ENCODE results near the gene KLK3.

Gene KLK3

DNA sequence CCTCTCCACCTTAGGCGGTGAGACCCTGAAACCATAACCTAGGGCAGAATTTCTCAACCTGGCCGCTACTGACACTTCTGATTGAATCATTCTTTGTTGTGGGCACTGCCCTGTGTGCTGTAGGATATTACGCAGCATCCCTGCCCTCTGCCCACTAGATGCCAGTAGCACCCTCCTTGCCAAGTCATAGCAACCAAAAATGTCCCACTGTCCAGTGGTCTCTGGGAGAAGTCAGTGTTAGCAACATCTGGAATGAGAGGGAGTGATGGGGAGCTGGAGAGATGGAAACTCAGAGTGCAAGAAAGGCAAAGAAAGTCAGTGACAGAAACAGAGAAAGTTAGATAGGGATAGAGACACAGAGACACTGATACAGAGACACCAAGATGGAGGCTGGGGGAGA, 42.9 kb downstream of the KLK3 start:
- DNase-seq (ENCODE audit: low read depth, low spot score), result no peak

- DNase-seq (ENCODE audit: low read depth, low spot score), result no peak
These were observed 43.3 kb downstream of the KLK3 start for GRCh38 chr19:50898018-50898417.

DNA sequence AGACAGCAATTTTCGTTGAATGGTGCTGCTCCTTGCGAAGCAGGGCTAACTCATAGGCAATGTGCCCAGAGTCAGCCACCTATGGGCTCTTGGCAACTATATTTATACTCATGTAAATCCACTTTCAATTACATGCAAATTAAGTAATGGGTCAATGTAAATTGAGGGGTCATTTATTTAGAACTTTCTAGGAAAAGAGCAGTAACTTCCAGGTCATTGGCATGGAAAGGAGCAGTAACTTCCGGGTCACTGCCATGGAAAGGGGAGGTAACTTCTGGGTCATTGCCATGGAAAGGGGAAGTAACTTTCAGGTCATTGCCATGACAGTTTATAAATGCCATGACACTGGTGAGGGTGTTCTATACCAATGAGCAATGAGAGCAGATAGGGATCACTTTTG, 44.9 kb downstream of the KLK3 start:
- DNase-seq (ENCODE audit: low read depth, low spot score), result no peak

GRCh38 chr19:50902640-50903039, 47.9 kb downstream of the KLK3 start:
- no peak for DNase-seq (ENCODE audit: low read depth, low spot score)

DNA sequence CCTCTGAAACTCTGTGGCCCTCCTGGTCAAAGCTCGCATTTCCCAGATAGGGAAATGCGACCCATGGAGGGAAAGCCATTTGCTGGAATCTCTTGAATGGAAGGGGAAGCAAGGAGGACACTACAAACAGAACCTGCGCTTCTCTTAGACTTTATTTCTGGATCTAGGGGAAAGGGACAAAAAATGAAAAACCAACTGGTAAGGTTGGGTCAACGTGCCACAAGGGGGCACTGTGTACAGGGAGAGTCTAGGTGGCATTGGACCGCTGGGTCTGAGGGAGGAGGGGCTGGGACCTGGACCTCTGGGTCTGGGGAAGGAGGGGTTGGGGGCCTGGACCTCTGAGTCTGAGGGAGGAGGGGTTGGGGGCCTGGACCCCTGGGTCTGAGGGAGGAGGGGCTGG, 51.5 kb downstream of the KLK3 start:
- no peak for DNase-seq (ENCODE audit: low read depth, low spot score)

DNA sequence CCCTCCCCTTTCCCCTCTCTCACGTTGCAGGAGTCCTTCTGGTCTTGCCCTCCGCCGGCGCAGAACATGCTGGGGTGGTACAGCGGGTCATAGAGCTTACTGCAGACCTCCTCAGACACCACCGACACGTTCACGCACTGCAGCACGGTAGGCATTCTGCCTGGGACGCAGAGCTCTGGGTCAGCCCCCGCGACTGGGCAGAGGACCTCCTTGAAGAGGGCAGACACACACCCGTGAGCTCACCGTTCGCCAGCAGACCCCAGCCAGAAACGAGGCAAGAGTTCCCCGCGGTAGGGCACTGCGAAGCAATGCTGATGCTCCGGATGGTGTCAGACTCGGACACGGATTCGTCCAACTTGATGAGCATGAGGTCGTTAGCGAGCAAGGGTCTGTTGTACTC, 53.6 kb downstream of the KLK3 start:
- DNase-seq (ENCODE audit: low read depth, low spot score), result no peak

DNA sequence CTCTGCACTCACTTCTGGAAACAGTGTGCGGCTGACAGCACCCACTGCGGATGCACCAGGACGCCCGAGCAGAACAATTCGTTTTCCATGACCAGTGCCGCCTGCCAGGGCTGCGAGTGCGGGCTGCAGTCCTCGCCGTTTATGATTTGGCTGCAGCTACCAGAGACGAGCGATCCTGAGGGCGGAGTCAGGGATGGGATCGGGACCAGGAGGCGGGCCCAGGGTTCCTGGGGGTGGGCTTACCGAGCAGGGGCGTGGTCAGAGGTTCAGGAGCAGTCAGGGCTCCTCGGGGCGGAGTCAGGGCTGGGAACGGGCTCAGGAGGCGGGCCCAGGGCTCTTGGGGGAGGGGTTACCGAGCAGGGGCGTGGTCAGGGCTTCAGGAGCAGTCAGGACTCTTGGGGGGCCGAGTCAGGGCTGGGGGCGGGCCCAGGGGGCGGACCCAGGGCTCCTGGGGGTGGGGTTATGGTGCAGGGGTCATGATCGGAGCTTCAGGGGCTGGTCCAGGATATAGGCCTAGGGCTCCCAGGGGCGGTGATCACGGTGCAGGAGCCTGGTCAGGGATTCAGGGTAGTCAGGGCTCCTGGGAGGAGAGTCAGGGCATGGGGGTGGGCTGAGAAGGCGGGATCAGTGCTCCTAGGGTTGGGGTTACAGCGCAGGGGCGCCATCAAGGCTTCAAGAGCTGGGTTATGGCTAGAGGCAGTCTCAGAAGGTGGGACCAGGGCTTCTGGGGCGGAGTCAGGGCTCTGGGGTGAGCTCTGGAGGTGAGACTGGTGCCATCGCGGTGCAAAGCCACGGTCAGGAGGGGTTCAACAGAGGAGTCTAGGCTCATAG, 54.7 kb downstream of the KLK3 start:
- DNase-seq (ENCODE audit: low read depth, low spot score), result no peak

All from brain pericyte (primary cell).